Activated gamma-delta T cell (primary cell): ENCODE results near the gene ATP13A3.

Experiments
- DNase-seq: peaks from one replicate; lab custom pipeline; 2025; lab: John Stamatoyannopoulos, UW

The ATP13A3 gene

GRCh38 chr3:194439881-194440550, 46.8 kb downstream of the ATP13A3 start:
- DNase-seq: no peak

- DNase-seq: no peak
Observed at GRCh38 chr3:194434503-194434902, 52.3 kb downstream of the ATP13A3 start.

GRCh38 chr3:194431554-194431953, 55.2 kb downstream of the ATP13A3 start:
- DNase-seq: no peak

GRCh38 chr3:194425399-194425798, 61.4 kb downstream of the ATP13A3 start:
- no peak for DNase-seq

GRCh38 chr3:194424953-194425352, 61.8 kb downstream of the ATP13A3 start:
- DNase-seq: no peak

- no peak for DNase-seq
Observed at GRCh38 chr3:194424373-194424772, 62.4 kb downstream of the ATP13A3 start.

- no peak for DNase-seq
Observed at GRCh38 chr3:194423317-194423716, 63.5 kb downstream of the ATP13A3 start.

- no peak for DNase-seq
Observed at GRCh38 chr3:194422188-194422587, 64.6 kb downstream of the ATP13A3 start.

GRCh38 chr3:194418671-194419070, 68.1 kb downstream of the ATP13A3 start:
- no peak for DNase-seq

GRCh38 chr3:194407423-194407822, 79.4 kb downstream of the ATP13A3 start:
- DNase-seq: no peak

- no peak for DNase-seq
Observed at GRCh38 chr3:194405766-194406165, 81.0 kb downstream of the ATP13A3 start.

- no peak for DNase-seq
Observed at GRCh38 chr3:194404365-194405140, 82.2 kb downstream of the ATP13A3 start.

GRCh38 chr3:194401868-194402329, 84.9 kb downstream of the ATP13A3 start:
- DNase-seq: no peak

GRCh38 chr3:194401346-194401745, 85.5 kb downstream of the ATP13A3 start:
- DNase-seq: no peak

GRCh38 chr3:194399874-194400411, 86.9 kb downstream of the ATP13A3 start:
- DNase-seq: no peak

- no peak for DNase-seq
Observed at GRCh38 chr3:194399166-194399565, 87.6 kb downstream of the ATP13A3 start, which contains the start of gene GP5. Gene GP5, minus strand, starts transcription at chr3:194399266. Its CDS starts 984 bp downstream, at chr3:194398282.

GRCh38 chr3:194397757-194398312, 89.0 kb downstream of the ATP13A3 start:
- no peak for DNase-seq

GRCh38 chr3:194396859-194397756, 89.7 kb downstream of the ATP13A3 start:
- no peak for DNase-seq

- DNase-seq: no peak
Observed at GRCh38 chr3:194396539-194396858, 90.3 kb downstream of the ATP13A3 start.

- no peak for DNase-seq
Observed at GRCh38 chr3:194395778-194396538, 90.8 kb downstream of the ATP13A3 start.

GRCh38 chr3:194395212-194395611, 91.6 kb downstream of the ATP13A3 start:
- DNase-seq: no peak
